B cell (primary cell): ENCODE measurements around the gene NFYC.

Experiments used
- CTCF ChIP-seq: fragments of 200-600 bp; IDR thresholded peaks from one replicate; pipeline ENCODE4 v1.8.0; 2022; ENCODE audit warnings: antibody characterized with exemption, mild to moderate bottlenecking
- EZH2 ChIP-seq: IDR thresholded peaks from 2 replicates; pipeline ENCODE4 v1.6.1; 2012; ENCODE audit warnings: borderline replicate concordance, low read depth, mild to moderate bottlenecking, moderate library complexity, low read length; ENCODE audit not compliant: insufficient read depth, poor library complexity, severe bottlenecking

GRCh38 chr1:40789661-40790430, 98.3 kb downstream of the NFYC start:
- no peak for TF ChIP-seq CTCF
- no peak for TF ChIP-seq EZH2
